Activated B cell treated with CpG ODN at 0.5 μM for 24 hours (primary cell): ENCODE results near the gene MRPL51. TPM values are rescaled to one million over a fixed set of nuclear protein-coding genes. Genes with fewer than 3 reads are reported as not detected.

Source experiments
- ATAC-seq: fragments of 200-7000 bp; cut with Tn5 transposase; one replicate; pipeline ENCODE4 v1.10.0; 2021; ENCODE audit warnings: low read depth, mild to moderate bottlenecking, moderate library complexity
- CTCF ChIA-PET: fragments of 350-600 bp; sonication (Branson Sonifier 250); formaldehyde crosslinking; loops from one replicate; lab custom pipeline; 2021; ENCODE audit warnings: antibody characterized with exemption; lab: Charles Lee
- POLR2A ChIA-PET: fragments of 350-600 bp; sonication (Branson Sonifier 250); formaldehyde crosslinking; loops from one replicate; lab custom pipeline; 2021; ENCODE audit warnings: antibody characterized with exemption; lab: Charles Lee
- DNase-seq: peaks from one replicate; pipeline ENCODE4 v3.0.0; 2022
- H3K27ac Mint-ChIP-seq: one replicate; pipeline ENCODE4 v1.8.0; 2020; ENCODE audit warnings: mixed read lengths
- H3K27me3 Mint-ChIP-seq: one replicate; pipeline ENCODE4 v1.8.0; 2021; ENCODE audit warnings: mixed read lengths
- H3K36me3 Mint-ChIP-seq: one replicate; pipeline ENCODE4 v1.8.0; 2021; ENCODE audit warnings: low read depth, mixed read lengths
- H3K4me1 Mint-ChIP-seq: one replicate; pipeline ENCODE4 v1.8.0; 2021; ENCODE audit warnings: mixed read lengths
- H3K4me3 Mint-ChIP-seq: one replicate; pipeline ENCODE4 v1.8.0; 2020; ENCODE audit warnings: mild to moderate bottlenecking, mixed read lengths
- H3K9me3 Mint-ChIP-seq: one replicate; pipeline ENCODE4 v1.8.0; 2020; ENCODE audit warnings: mixed read lengths
- CTCF ChIP-seq: fragments of 200-600 bp; IDR thresholded peaks from one replicate; pipeline ENCODE4 v1.8.0; 2022; ENCODE audit warnings: antibody characterized with exemption, mild to moderate bottlenecking
- intact Hi-C: fragments of 100-400 bp; cut with micrococcal nuclease; formaldehyde crosslinking; loops from one replicate; pipeline ENCODE4 v1.15.1; 2024
- total RNA-seq: library from RNA; stranded (reverse); gene quantifications from 2 replicates; pipeline ENCODE4 v1.2.3, GENCODE V29; 2022

MRPL51 gene
- total RNA-seq, 1 donor from 2014 or later = 130 TPM

DNA sequence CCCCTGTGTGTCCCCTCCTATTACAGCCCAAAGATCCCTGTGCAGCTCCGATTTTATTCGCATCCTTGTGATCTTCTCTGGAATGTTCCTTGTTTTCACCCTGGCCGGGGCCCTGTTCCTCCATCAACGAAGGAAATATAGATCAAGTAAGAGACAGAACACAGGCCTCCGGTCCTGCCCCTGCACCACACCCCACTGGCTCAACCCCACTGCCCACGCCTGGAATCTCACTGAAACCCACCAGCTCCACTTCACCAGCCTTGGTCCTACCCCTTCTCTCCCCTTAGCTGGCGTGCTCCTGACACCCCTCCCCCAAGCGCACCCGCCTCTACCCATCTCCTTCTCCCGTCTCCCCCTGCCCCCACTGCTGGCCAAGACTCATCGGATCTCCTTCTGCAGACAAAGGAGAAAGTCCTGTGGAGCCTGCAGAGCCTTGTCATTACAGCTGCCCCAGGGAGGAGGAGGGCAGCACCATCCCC lies 42.2 kb downstream of the MRPL51 start:
- ATAC-seq (no peak), DNase-seq (no peak)
- ChIA-PET POLR2A (interaction anchor here (1.0 to 5.2 kb wide), 13 partner anchors 8 to 492 kb away, joined by 3 to 173 read pairs (median 16); partner anchors contain the start of genes CDCA3, GAPDH, MRPL51 and RNU7-1), CTCF (interaction anchor here (0.7 to 3.1 kb wide), 4 partner anchors 13 to 87 kb away, joined by 3 to 24 read pairs (median 6); no protein-coding TSS in a partner anchor)
- no peaks in the 10 kb centered on the region for H3K27me3 Mint-ChIP-seq
- peak overlapping the region; percentile 99 for H3K27ac Mint-ChIP-seq
- peaks cover 60% of the 10 kb centered on the region for H3K36me3 Mint-ChIP-seq
- H3K4me3 Mint-ChIP-seq = peak overlapping the region; percentile 97
- TF ChIP-seq CTCF = no peak
- peaks cover 63% of the 10 kb centered on the region for H3K4me1 Mint-ChIP-seq
- intact Hi-C loops = loop anchor here (1.0 kb wide), 2 partner anchors 8 to 42 kb away; partner anchors contain the start of gene MRPL51
- H3K9me3 Mint-ChIP-seq = no peaks in the 10 kb centered on the region

DNA sequence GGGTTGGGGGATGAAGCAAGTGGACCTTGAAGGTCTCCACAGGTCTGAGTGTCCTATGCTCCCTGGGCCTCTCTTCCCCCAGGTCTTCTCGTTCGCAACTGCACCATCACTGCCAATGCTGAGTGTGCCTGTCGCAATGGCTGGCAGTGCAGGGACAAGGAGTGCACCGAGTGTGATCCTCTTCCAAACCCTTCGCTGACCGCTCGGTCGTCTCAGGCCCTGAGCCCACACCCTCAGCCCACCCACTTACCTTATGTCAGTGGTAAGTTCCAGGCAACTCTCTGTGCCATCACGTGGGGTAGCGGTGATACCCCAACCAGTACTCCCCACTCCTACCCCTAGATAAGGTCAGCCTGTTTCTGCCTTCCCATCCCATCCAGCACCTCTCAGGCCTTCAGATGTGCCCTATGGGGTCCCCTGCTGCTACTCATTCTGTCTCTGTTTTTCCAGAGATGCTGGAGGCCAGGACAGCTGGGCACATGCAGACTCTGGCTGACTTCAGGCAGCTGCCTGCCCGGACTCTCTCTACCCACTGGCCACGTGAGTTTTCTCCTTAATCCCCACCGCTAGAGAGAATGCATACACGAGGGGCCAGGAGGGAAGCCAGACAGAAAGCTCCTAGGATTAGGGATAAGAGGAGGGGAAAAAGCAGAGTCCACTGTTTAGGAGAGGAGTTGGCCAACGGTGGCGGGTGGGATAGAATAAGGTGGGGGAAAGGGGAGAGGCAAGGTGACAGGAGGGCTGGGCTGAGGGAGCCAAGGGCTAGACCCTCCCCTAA lies 42.8 kb downstream of the MRPL51 start:
- Mint-ChIP-seq H3K4me3 (peak overlapping the region; percentile 97), H3K36me3 (peaks cover 60% of the 10 kb centered on the region), H3K4me1 (peaks cover 69% of the 10 kb centered on the region), H3K27ac (peak overlapping the region; percentile 99), H3K27me3 (no peaks in the 10 kb centered on the region), H3K9me3 (no peaks in the 10 kb centered on the region)
- ChIA-PET CTCF (interaction anchor here (1.0 to 3.1 kb wide), 4 partner anchors 15 to 89 kb away, joined by 3 to 24 read pairs (median 4); no protein-coding TSS in a partner anchor), POLR2A (interaction anchor here (1.5 to 5.2 kb wide), 8 partner anchors 9 to 401 kb away, joined by 6 to 173 read pairs (median 20); partner anchors contain the start of genes CDCA3, GAPDH, MRPL51 and USP5)
- TF ChIP-seq CTCF = no peak
- intact Hi-C loops = no loop called here
- ATAC-seq = no peak
- DNase-seq = no peak

DNA sequence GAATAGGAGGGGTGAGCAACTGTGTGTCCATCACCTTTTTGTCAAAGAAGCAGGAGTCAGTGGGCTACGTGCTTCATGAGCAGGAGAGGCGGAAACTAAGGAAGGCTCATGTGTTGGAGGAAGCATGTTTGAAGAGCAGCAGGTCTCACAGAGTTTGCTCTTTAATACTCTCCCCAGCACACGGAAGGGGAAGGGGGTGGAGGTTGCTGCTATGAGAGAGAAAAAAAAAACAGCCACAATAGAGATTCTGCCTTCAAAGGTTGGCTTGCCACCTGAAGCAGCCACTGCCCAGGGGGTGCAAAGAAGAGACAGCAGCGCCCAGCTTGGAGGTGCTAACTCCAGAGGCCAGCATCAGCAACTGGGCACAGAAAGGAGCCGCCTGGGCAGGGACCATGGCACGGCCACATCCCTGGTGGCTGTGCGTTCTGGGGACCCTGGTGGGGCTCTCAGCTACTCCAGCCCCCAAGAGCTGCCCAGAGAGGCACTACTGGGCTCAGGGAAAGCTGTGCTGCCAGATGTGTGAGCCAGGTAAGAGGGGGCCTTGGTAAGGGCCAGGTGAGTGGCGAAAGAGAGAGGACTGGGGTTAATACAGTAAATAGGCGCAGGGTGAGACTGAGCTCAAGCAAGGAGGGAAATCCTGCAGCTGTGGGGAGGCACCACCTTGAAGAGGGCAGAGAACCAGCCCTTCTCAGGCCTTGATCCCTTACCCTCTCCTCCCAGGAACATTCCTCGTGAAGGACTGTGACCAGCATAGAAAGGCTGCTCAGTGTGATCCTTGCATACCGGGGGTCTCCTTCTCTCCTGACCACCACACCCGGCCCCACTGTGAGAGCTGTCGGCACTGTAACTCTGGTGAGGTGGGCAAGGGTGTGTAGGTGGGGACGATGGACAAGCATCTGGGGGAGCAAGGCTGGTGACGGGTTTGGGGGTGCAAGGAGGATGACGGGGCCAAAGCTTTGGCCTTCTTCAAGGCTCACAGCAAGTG lies 48.1 kb downstream of the MRPL51 start, which contains the start of gene CD27:
Gene CD27, plus strand, starts transcription at position 252 of the 985 bp plus-strand sequence. Its CDS starts 141 bp downstream, at position 393.
- H3K9me3 Mint-ChIP-seq = no peaks in the 10 kb centered on the region
- peaks cover 69% of the 10 kb centered on the region for H3K4me1 Mint-ChIP-seq
- intact Hi-C loops = no loop called here
- no peak for TF ChIP-seq CTCF
- H3K27me3 Mint-ChIP-seq = no peaks in the 10 kb centered on the region
- H3K36me3 Mint-ChIP-seq = peaks cover 15% of the 10 kb centered on the region
- H3K4me3 Mint-ChIP-seq = peak within 1 kb of the TSS; percentile 84
- peak; percentile 34 for ATAC-seq
- H3K27ac Mint-ChIP-seq = peak within 1 kb of the TSS; percentile 92
- ChIA-PET CTCF (interaction anchor here (1.3 to 3.7 kb wide), 5 partner anchors 14 to 93 kb away, joined by 3 to 22 read pairs (median 5); no protein-coding TSS in a partner anchor), POLR2A (interaction anchor here (0.5 to 7.8 kb wide), 12 partner anchors 10 to 407 kb away, joined by 3 to 144 read pairs (median 12); partner anchors contain the start of genes GAPDH, MRPL51, USP5 and VAMP1)
- DNase-seq = no peak

DNA sequence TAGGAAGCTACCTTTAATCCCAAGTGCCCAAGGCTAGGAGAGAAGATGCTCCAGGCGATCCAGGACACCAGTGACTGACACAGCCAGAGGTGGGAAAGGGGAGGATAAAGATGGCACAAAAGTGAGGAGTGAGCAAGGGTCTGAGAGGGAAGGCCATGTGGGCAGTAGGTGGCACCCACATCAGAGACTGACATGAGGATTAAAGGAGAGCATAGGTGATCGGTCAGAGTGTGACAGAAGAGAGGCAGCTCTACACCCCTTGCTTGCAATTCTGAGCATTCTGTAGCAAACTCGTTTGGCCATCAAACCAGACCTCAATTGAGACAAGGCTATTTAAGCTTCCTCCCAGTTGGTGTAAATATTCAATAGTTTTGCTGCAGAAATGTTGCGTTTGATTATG lies 49.0 kb downstream of the MRPL51 start:
- Mint-ChIP-seq H3K27me3 (no peaks in the 10 kb centered on the region), H3K27ac (peak overlapping the region; percentile 92), H3K4me1 (peaks cover 69% of the 10 kb centered on the region), H3K9me3 (no peaks in the 10 kb centered on the region), H3K4me3 (peak overlapping the region; percentile 84), H3K36me3 (peaks cover 15% of the 10 kb centered on the region)
- ChIA-PET POLR2A (interaction anchor here (0.6 to 7.8 kb wide), 12 partner anchors 8 to 424 kb away, joined by 3 to 144 read pairs (median 16); partner anchors contain the start of genes GAPDH, MRPL51, NOP2 and TAPBPL), CTCF (interaction anchor here (0.7 to 3.7 kb wide), 7 partner anchors 15 to 95 kb away, joined by 3 to 22 read pairs (median 3); no protein-coding TSS in a partner anchor)
- intact Hi-C loops = no loop called here
- ATAC-seq (no peak), DNase-seq (no peak)
- no peak for TF ChIP-seq CTCF
